Liver (tissue), 9 donors: ENCODE measurements around the gene SNX19. TPM values are rescaled to one million over a fixed set of nuclear protein-coding genes. Genes with fewer than 3 reads are reported as not detected.

Experiments used
- DNase-seq: peaks from one replicate; pipeline ENCODE4 v3.0.0-alpha.2; 2017; ENCODE audit warnings: low spot score
- H3K27ac ChIP-seq, 2 donors: one replicate each; pipeline ENCODE4 v1.7.0; 2013; ENCODE audit warnings: inconsistent platforms in 2 of 2, low read length in 2 of 2, control low read depth in 1 of 2, low read depth in 1 of 2, mild to moderate bottlenecking in 1 of 2
- H3K27me3 ChIP-seq, 4 donors: one replicate each; pipeline versions ENCODE4 v1.6.1 to v1.7.0; 2013; ENCODE audit warnings: low read length in 3 of 4, inconsistent platforms in 1 of 4, mild to moderate bottlenecking in 1 of 4, moderate library complexity in 1 of 4; ENCODE audit not compliant: control insufficient read depth in 4 of 4, insufficient read depth in 4 of 4
- H3K36me3 ChIP-seq, 4 donors: one replicate each; pipeline versions ENCODE4 v1.6.1 to v1.7.0; 2013; ENCODE audit warnings: low read length in 3 of 4, mild to moderate bottlenecking in 3 of 4, low read depth in 1 of 4, moderate library complexity in 1 of 4; ENCODE audit not compliant: control insufficient read depth in 4 of 4, insufficient read depth in 3 of 4
- H3K4me1 ChIP-seq, 4 donors: one replicate each; pipeline versions ENCODE4 v1.6.1 to v1.7.0; 2013; ENCODE audit warnings: low read length in 3 of 4, mild to moderate bottlenecking in 3 of 4, moderate library complexity in 1 of 4; ENCODE audit not compliant: control insufficient read depth in 4 of 4, insufficient read depth in 4 of 4
- H3K4me3 ChIP-seq, 3 donors: one replicate each; pipeline versions ENCODE4 v1.6.1 to v1.7.0; 2013; ENCODE audit warnings: low read length in 3 of 3, control low read depth in 1 of 3, low read depth in 1 of 3, mild to moderate bottlenecking in 1 of 3
- H3K9ac ChIP-seq, 2 donors: one replicate each; pipeline ENCODE4 v1.7.0; 2013; ENCODE audit warnings: low read length in 2 of 2, mild to moderate bottlenecking in 2 of 2, moderate library complexity in 2 of 2, control low read depth in 1 of 2, low read depth in 1 of 2
- H3K9me3 ChIP-seq, 4 donors: one replicate each; pipeline versions ENCODE4 v1.6.1 to v1.7.0; 2013; ENCODE audit warnings: low read length in 3 of 4; ENCODE audit not compliant: control insufficient read depth in 4 of 4
- ATF3 ChIP-seq: IDR thresholded peaks from 2 replicates; pipeline ENCODE4 v1.6.1; 2016; ENCODE audit warnings: antibody characterized with exemption
- EGR1 ChIP-seq, 2 donors: IDR thresholded peaks; 2 replicates each; pipeline ENCODE4 v1.6.1; 2016 to 2018; ENCODE audit warnings: antibody characterized with exemption in 2 of 2, low read depth in 2 of 2
- FOXA1 ChIP-seq: IDR thresholded peaks from 2 replicates; pipeline ENCODE4 v1.6.1; 2016; ENCODE audit warnings: antibody characterized with exemption
- FOXA2 ChIP-seq: IDR thresholded peaks from 2 replicates; pipeline ENCODE4 v1.6.1; 2016; ENCODE audit warnings: antibody characterized with exemption
- GABPA ChIP-seq, 2 donors: IDR thresholded peaks in 1 of 2; conservative IDR thresholded peaks in 1 of 2; 2 replicates each; pipeline ENCODE4 v1.6.1; 2016; ENCODE audit warnings: antibody characterized with exemption in 2 of 2, mild to moderate bottlenecking in 1 of 2, moderate library complexity in 1 of 2
- HNF4A ChIP-seq, 2 donors: conservative IDR thresholded peaks; 2 replicates each; pipeline ENCODE4 v1.6.1; 2016; ENCODE audit warnings: antibody characterized with exemption in 2 of 2, mild to moderate bottlenecking in 2 of 2
- HNF4G ChIP-seq: IDR thresholded peaks from 2 replicates; pipeline ENCODE4 v1.6.1; 2016; ENCODE audit warnings: antibody characterized with exemption
- JUND ChIP-seq, 2 donors: IDR thresholded peaks; 2 replicates each; pipeline ENCODE4 v1.6.1; 2016; ENCODE audit warnings: antibody characterized with exemption in 2 of 2
- MAX ChIP-seq: IDR thresholded peaks from 2 replicates; pipeline ENCODE4 v1.6.1; 2016; ENCODE audit warnings: antibody characterized with exemption
- NR2F2 ChIP-seq: IDR thresholded peaks from 2 replicates; pipeline ENCODE4 v1.6.1; 2016; ENCODE audit warnings: antibody characterized with exemption
- RAD21 ChIP-seq, 2 donors: IDR thresholded peaks; 2 replicates each; pipeline ENCODE4 v1.6.1; 2016; ENCODE audit warnings: antibody characterized with exemption in 2 of 2, mild to moderate bottlenecking in 2 of 2
- REST ChIP-seq: IDR thresholded peaks from 2 replicates; pipeline ENCODE4 v1.6.1; 2016; ENCODE audit warnings: antibody characterized with exemption, mild to moderate bottlenecking
- RXRA ChIP-seq, 2 donors: IDR thresholded peaks; 2 replicates each; pipeline ENCODE4 v1.6.1; 2017 to 2018; ENCODE audit warnings: antibody characterized with exemption in 2 of 2, mild to moderate bottlenecking in 1 of 2
- SP1 ChIP-seq: IDR thresholded peaks from 2 replicates; pipeline ENCODE4 v1.6.1; 2018; ENCODE audit warnings: antibody characterized with exemption, mild to moderate bottlenecking
- TAF1 ChIP-seq: conservative IDR thresholded peaks from 2 replicates; pipeline ENCODE4 v1.6.1; 2016; ENCODE audit warnings: antibody characterized with exemption, mild to moderate bottlenecking
- YY1 ChIP-seq: IDR thresholded peaks from 2 replicates; pipeline ENCODE4 v1.6.1; 2016; ENCODE audit warnings: antibody characterized with exemption, mild to moderate bottlenecking
- ZBTB33 ChIP-seq: IDR thresholded peaks from 2 replicates; pipeline ENCODE4 v1.6.1; 2016; ENCODE audit warnings: antibody characterized with exemption
- WGBS: extraction: QIAGEN DNeasy Blood & Tissue Kit; methylation state at CpG from one replicate; pipeline ENCODE4 v1.1.7; 2013; 5-methylcytosine and 5-hydroxymethylcytosine counted together
- polyA plus RNA-seq, 2 donors: library from polyadenylated mRNA; stranded (reverse) in 1 of 2; unstranded in 1 of 2; fragments of 200-250 nt in 1 of 2; fragments of >200 nt in 1 of 2; fragmentation: Nextera tagmentation in 1 of 2; extraction: Ambion mirVana in 1 of 2; gene quantifications; one replicate each; pipeline versions ENCODE4 v1.2.1 to v1.2.3, GENCODE V29; 2013 to 2015
- total RNA-seq, 2 donors: library from RNA; depleted of rRNA; stranded (reverse); fragments of >200 nt; gene quantifications; one replicate each; pipeline ENCODE4 v1.2.3, GENCODE V29; 2014
- TF ChIP-seq, protein P1 (sequence below): fragments of 150-350 bp; IDR thresholded peaks from 2 replicates; pipeline ENCODE4 v1.5.1; 2017; ENCODE audit warnings: improper control_type of control experiment, low read depth, low read length; ENCODE audit not compliant: missing input control
- donor health status: healthy.
- donor health status: healthy.
- donor health status: healthy.
- donor health status: healthy.
- donor health status: healthy.

The SNX19 gene
- total and polyA plus RNA-seq, 4 donors = 16.5 to 94.5 (median 32.7) TPM

DNA sequence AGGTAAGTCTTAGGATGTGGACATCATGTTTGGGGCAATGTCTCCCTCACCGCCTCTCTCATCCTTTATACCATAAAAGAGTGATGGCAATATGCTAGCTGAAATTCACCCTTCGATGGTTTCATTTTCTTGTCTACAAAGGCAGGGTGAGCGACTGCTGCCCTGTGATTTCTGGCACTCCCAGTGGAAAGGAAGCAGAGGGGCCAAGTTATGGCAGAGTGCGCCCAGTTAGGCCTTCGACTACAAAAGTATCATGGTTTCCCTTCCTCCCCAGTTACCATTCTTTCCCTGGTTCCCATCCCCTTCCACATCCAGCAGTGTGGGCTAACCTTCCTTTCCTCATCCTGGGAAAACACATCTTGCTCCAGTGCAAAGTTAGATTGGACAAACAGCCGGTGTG, 43.8 kb downstream of the SNX19 start:
- Histone ChIP-seq H3K9me3 (no peaks in the 10 kb centered on the region), H3K4me3 (no peak overlapping the region), H3K4me1 (no peaks in the 10 kb centered on the region), H3K27me3 (no peaks in the 10 kb centered on the region), H3K36me3 (peaks cover 0 to 31% (median 18%) of the 10 kb centered on the region in 4 donors), H3K27ac (no peak overlapping the region), H3K9ac (no peak overlapping the region)
- DNase-seq = no peak
- no peak for TF ChIP-seq FOXA1
- no peak for TF ChIP-seq TAF1
- TF ChIP-seq SP1 = no peak
- TF ChIP-seq HNF4G = no peak
- TF ChIP-seq RAD21 (IDR thresholded peaks at IDR 0.05) = no peak
- TF ChIP-seq, protein P1, sequence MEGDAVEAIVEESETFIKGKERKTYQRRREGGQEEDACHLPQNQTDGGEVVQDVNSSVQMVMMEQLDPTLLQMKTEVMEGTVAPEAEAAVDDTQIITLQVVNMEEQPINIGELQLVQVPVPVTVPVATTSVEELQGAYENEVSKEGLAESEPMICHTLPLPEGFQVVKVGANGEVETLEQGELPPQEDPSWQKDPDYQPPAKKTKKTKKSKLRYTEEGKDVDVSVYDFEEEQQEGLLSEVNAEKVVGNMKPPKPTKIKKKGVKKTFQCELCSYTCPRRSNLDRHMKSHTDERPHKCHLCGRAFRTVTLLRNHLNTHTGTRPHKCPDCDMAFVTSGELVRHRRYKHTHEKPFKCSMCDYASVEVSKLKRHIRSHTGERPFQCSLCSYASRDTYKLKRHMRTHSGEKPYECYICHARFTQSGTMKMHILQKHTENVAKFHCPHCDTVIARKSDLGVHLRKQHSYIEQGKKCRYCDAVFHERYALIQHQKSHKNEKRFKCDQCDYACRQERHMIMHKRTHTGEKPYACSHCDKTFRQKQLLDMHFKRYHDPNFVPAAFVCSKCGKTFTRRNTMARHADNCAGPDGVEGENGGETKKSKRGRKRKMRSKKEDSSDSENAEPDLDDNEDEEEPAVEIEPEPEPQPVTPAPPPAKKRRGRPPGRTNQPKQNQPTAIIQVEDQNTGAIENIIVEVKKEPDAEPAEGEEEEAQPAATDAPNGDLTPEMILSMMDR = no peak
- no peak for TF ChIP-seq ATF3
- TF ChIP-seq JUND (IDR thresholded peaks at IDR 0.05) = no peak
- TF ChIP-seq RXRA (IDR thresholded peaks at IDR 0.05) = no peak
- TF ChIP-seq ZBTB33 = no peak
- TF ChIP-seq HNF4A (conservative IDR thresholded peaks at IDR 0.05) = no peak
- TF ChIP-seq EGR1 (IDR thresholded peaks at IDR 0.05; ENCODE audit: low read depth in 2 of 2) = no peak
- TF ChIP-seq REST = no peak
- no peak for TF ChIP-seq YY1
- TF ChIP-seq MAX = no peak
- no peak for TF ChIP-seq FOXA2
- TF ChIP-seq GABPA (IDR thresholded peaks at IDR 0.05 in 1 of 2, conservative IDR thresholded peaks at IDR 0.05 in 1 of 2) = no peak
- TF ChIP-seq NR2F2 = no peak
- 94% methylated on average over 6 of the region's 6 CpGs for WGBS
